Right atrium auricular region (tissue), 2 donors: ENCODE results near the gene SLC66A2. TPM values are rescaled to one million over a fixed set of nuclear protein-coding genes. Genes with fewer than 3 reads are reported as not detected.

Experiments used
- DNase-seq: peaks from one replicate; pipeline ENCODE4 v3.0.0-alpha.2; 2019; ENCODE audit warnings: low spot score
- H3K27ac ChIP-seq, 2 donors: fragments of 200-600 bp; sonication (generic); 1 replicate in 1 of 2; 2 replicates in 1 of 2; pipeline ENCODE4 v1.5.1; 2016 to 2019
- H3K27me3 ChIP-seq, 2 donors: fragments of 200-600 bp; sonication (generic); one replicate each; pipeline versions ENCODE4 v1.5.1 to v1.6.0; 2017 to 2019
- H3K36me3 ChIP-seq: fragments of 200-600 bp; sonication (generic); one replicate; pipeline ENCODE4 v1.5.1; 2016
- H3K4me1 ChIP-seq, 2 donors: fragments of 200-600 bp; sonication (generic); one replicate each; pipeline versions ENCODE4 v1.5.1 to v1.6.0; 2017 to 2019
- H3K4me3 ChIP-seq, 2 donors: fragments of 200-600 bp; sonication (generic); 1 replicate in 1 of 2; 2 replicates in 1 of 2; pipeline ENCODE4 v1.5.1; 2017 to 2019; ENCODE audit warnings: mild to moderate bottlenecking in 1 of 2, moderate library complexity in 1 of 2
- H3K9me3 ChIP-seq, 2 donors: fragments of 200-600 bp; sonication (generic); one replicate each; pipeline ENCODE4 v1.5.1; 2019
- total RNA-seq, 2 donors: library from RNA; depleted of rRNA; stranded (reverse); fragments of >200 nt; gene quantifications; one replicate each; pipeline ENCODE4 v1.1.0, GENCODE V29; 2016
- TF ChIP-seq, protein P1 (sequence below), 2 donors: fragments of 200-600 bp; sonication (generic); IDR thresholded peaks; one replicate each; pipeline ENCODE4 v1.5.1; 2019; ENCODE audit warnings: antibody characterized with exemption in 2 of 2

The SLC66A2 gene
- total RNA-seq, 2 donors from 2014 or later: 21.4 to 22.9 TPM

DNA sequence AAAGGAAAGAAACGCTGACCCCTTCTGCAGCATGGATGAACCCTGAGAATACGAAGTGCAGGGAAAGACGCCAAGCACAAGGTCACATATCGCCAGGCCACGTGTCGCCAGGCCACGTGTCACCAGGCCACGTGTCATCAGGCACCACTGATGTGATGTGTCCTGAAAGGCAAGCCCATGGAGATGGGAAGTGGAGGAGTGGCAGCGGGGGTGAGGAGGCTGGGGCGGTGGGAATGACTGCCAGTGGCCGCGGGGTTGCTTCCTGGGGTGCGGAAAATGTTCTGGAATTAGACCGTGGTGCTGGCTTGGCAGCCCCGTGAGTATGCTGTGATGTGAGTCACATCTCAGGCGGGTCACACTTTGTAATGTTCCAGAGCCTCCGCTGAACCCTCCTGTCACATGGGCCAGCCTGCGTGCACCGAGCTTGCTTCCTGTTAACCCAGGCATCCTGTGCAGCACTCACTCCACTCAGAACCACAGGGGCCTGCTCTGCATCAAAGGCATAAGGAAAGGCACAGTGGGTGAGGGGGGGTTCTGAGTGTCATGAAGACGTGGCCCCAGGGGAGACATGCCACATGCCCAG, 39.0 kb downstream of the SLC66A2 start:
- DNase-seq: no peak
- H3K36me3 ChIP-seq: peaks cover 32% of the 10 kb centered on the region
- H3K27ac ChIP-seq: no peak overlapping the region
- no peaks in the 10 kb centered on the region for H3K9me3 ChIP-seq
- H3K4me1 ChIP-seq: no peaks in the 10 kb centered on the region
- TF ChIP-seq, protein P1, sequence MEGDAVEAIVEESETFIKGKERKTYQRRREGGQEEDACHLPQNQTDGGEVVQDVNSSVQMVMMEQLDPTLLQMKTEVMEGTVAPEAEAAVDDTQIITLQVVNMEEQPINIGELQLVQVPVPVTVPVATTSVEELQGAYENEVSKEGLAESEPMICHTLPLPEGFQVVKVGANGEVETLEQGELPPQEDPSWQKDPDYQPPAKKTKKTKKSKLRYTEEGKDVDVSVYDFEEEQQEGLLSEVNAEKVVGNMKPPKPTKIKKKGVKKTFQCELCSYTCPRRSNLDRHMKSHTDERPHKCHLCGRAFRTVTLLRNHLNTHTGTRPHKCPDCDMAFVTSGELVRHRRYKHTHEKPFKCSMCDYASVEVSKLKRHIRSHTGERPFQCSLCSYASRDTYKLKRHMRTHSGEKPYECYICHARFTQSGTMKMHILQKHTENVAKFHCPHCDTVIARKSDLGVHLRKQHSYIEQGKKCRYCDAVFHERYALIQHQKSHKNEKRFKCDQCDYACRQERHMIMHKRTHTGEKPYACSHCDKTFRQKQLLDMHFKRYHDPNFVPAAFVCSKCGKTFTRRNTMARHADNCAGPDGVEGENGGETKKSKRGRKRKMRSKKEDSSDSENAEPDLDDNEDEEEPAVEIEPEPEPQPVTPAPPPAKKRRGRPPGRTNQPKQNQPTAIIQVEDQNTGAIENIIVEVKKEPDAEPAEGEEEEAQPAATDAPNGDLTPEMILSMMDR (IDR thresholded peaks at IDR 0.05): no peak
- H3K4me3 ChIP-seq: no peak overlapping the region
- H3K27me3 ChIP-seq: no peaks in the 10 kb centered on the region

GRCh38 chr18:79911344-79912270, 39.8 kb downstream of the SLC66A2 start:
- H3K4me1 ChIP-seq: no peaks in the 10 kb centered on the region
- TF ChIP-seq, protein P1 (IDR thresholded peaks at IDR 0.05): no peak
- H3K27me3 ChIP-seq: no peaks in the 10 kb centered on the region
- no peaks in the 10 kb centered on the region for H3K9me3 ChIP-seq
- H3K36me3 ChIP-seq: peaks cover 24% of the 10 kb centered on the region
- H3K4me3 ChIP-seq: no peak overlapping the region
- no peak for DNase-seq
- H3K27ac ChIP-seq: no peak overlapping the region

DNA sequence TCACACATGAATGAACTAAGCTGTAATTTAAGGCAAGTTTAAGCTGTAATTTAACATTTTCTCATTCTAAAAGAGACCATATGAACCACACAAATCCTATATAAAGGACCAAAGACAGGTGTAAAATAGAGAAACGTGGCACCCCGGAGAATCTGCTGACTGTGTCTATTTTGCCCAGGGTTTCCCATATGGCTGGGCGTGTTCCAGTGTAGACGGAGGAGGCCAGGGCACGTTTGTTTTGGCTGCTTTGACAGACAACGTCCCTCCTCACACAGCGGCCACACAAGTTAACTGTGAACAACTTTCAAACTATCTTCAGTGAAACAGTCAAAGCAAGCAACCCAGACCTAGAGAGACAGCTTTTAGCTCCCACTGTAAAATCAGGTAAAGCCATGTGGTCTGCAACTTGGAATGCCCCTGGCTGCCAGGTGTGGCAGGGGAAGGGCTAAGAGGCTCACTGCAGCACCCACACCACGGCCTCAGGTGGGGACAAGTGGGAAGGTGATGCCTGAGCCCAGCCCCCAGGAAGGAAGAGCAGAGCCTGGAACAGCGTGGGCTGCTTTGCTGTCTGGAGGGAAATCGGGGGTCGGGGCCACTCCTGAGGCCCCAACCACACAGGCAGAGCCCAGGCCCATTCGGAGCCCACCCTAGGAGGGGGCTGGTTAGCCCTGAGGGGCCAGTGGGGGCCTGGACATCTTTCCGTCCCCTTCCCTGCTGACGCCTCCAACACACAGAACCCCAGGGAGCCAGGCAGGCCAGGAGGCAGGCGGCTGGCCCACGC, 40.7 kb downstream of the SLC66A2 start:
- H3K9me3 ChIP-seq: no peaks in the 10 kb centered on the region
- H3K4me1 ChIP-seq: no peaks in the 10 kb centered on the region
- no peaks in the 10 kb centered on the region for H3K27me3 ChIP-seq
- peaks cover 24% of the 10 kb centered on the region for H3K36me3 ChIP-seq
- TF ChIP-seq, protein P1 (IDR thresholded peaks at IDR 0.05): no peak
- no peak for DNase-seq
- H3K27ac ChIP-seq: no peak overlapping the region
- H3K4me3 ChIP-seq: no peak overlapping the region

GRCh38 chr18:79906706-79907105, 44.7 kb downstream of the SLC66A2 start:
- Histone ChIP-seq H3K4me3 (no peak overlapping the region), H3K27ac (no peak overlapping the region), H3K27me3 (no peaks in the 10 kb centered on the region), H3K36me3 (peaks cover 4% of the 10 kb centered on the region), H3K9me3 (no peaks in the 10 kb centered on the region), H3K4me1 (peaks cover 0 to 7% of the 10 kb centered on the region in 2 donors)
- TF ChIP-seq, protein P1 (IDR thresholded peaks at IDR 0.05): no peak
- DNase-seq: no peak

DNA sequence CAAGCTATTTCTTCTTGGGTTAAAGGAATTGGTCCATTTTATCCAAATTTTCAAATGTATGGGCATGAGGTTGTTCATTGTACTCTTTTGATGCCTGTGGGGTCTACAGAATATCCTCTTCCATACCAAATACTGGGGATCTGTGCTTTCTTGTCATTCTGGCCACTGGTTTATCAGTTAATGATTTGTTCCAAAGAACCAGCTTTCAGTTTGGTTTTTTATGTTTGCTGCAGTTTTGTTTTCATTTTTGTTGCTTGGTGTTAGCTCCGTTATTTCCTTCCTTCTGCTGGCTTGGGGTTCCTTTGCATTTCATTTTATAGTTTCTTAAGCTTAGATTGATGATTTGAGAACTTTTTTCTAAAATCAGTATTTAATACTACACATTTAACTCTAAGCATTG, 45.5 kb downstream of the SLC66A2 start:
- Histone ChIP-seq H3K36me3 (peaks cover 4% of the 10 kb centered on the region), H3K4me3 (no peak overlapping the region), H3K9me3 (no peaks in the 10 kb centered on the region), H3K27ac (no peak overlapping the region), H3K4me1 (peaks cover 0 to 7% of the 10 kb centered on the region in 2 donors), H3K27me3 (no peaks in the 10 kb centered on the region)
- TF ChIP-seq, protein P1 (IDR thresholded peaks at IDR 0.05): no peak
- DNase-seq: no peak
